ENCODE results near the gene MUC6. TPM values are rescaled to one million over a fixed set of nuclear protein-coding genes. Genes with fewer than 3 reads are reported as not detected.

MUC6 gene
- total RNA-seq, 4 donors from 2014 or later: not detected

GRCh38 chr11:1023811-1024596, 12.5 kb downstream of the MUC6 start:
- Histone ChIP-seq H3K9me3 (no peaks in the 10 kb centered on the region), H3K27me3 (no peaks in the 10 kb centered on the region), H3K27ac (no peak overlapping the region), H3K4me3 (no peak overlapping the region), H3K4me1 (no peaks in the 10 kb centered on the region), H3K36me3 (no peaks in the 10 kb centered on the region)
- no peak for ATAC-seq
- in situ Hi-C loops (cut with MboI; ENCODE audit: low sequenced_read_pairs in 4 of 4) (no loop called here), intact Hi-C loops (cut with DNase I; ENCODE audit: low total_unique reads) (no loop called here)
- DNase-seq: no peak
- no peak for TF ChIP-seq CTCF (IDR thresholded peaks at IDR 0.05 in 4 of 5, conservative IDR thresholded peaks at IDR 0.05 in 1 of 5)
- no peak for TF ChIP-seq POLR2A (IDR thresholded peaks at IDR 0.05)

- H3K36me3 ChIP-seq: no peaks in the 10 kb centered on the region
- H3K4me3 ChIP-seq: no peak overlapping the region
- intact Hi-C loops (cut with DNase I; ENCODE audit: low total_unique reads) (no loop called here), in situ Hi-C loops (cut with MboI; ENCODE audit: low sequenced_read_pairs in 4 of 4) (no loop called here)
- no peaks in the 10 kb centered on the region for H3K27me3 ChIP-seq
- no peak overlapping the region for H3K27ac ChIP-seq
- no peaks in the 10 kb centered on the region for H3K4me1 ChIP-seq
- ATAC-seq (no peak), DNase-seq (no peak)
- no peak for TF ChIP-seq CTCF (IDR thresholded peaks at IDR 0.05 in 4 of 5, conservative IDR thresholded peaks at IDR 0.05 in 1 of 5)
- TF ChIP-seq POLR2A (IDR thresholded peaks at IDR 0.05): no peak
- no peaks in the 10 kb centered on the region for H3K9me3 ChIP-seq
These were observed 13.4 kb downstream of the MUC6 start for GRCh38 chr11:1022908-1023810.

GRCh38 chr11:1022411-1022810, 14.1 kb downstream of the MUC6 start:
- in situ Hi-C loops (cut with MboI; ENCODE audit: low sequenced_read_pairs in 4 of 4) (no loop called here), intact Hi-C loops (cut with DNase I; ENCODE audit: low total_unique reads) (no loop called here)
- TF ChIP-seq CTCF (IDR thresholded peaks at IDR 0.05 in 4 of 5, conservative IDR thresholded peaks at IDR 0.05 in 1 of 5) (no peak), POLR2A (IDR thresholded peaks at IDR 0.05) (no peak)
- Histone ChIP-seq H3K4me3 (no peak overlapping the region), H3K27me3 (no peaks in the 10 kb centered on the region), H3K27ac (no peak overlapping the region), H3K9me3 (no peaks in the 10 kb centered on the region), H3K36me3 (no peaks in the 10 kb centered on the region), H3K4me1 (no peaks in the 10 kb centered on the region)
- DNase-seq: no peak
- no peak for ATAC-seq

- TF ChIP-seq POLR2A (IDR thresholded peaks at IDR 0.05) (no peak), CTCF (IDR thresholded peaks at IDR 0.05 in 4 of 5, conservative IDR thresholded peaks at IDR 0.05 in 1 of 5) (no peak)
- H3K36me3 ChIP-seq: no peaks in the 10 kb centered on the region
- in situ Hi-C loops (cut with MboI; ENCODE audit: low sequenced_read_pairs in 4 of 4) (no loop called here), intact Hi-C loops (cut with DNase I; ENCODE audit: low total_unique reads) (no loop called here)
- no peak for DNase-seq
- H3K9me3 ChIP-seq: no peaks in the 10 kb centered on the region
- ATAC-seq: no peak
- H3K27ac ChIP-seq: no peak overlapping the region
- H3K4me3 ChIP-seq: no peak overlapping the region
- H3K4me1 ChIP-seq: no peaks in the 10 kb centered on the region
- no peaks in the 10 kb centered on the region for H3K27me3 ChIP-seq
These were observed 16.2 kb downstream of the MUC6 start for GRCh38 chr11:1020211-1020905.
